Kidney capillary endothelial cell (primary cell): Measurements from ENCODE around the gene GCLM.

Experiments
- DNase-seq: peaks from one replicate; pipeline ENCODE4 v3.0.0-alpha.2; 2018; ENCODE audit warnings: low spot score

Gene GCLM

DNA sequence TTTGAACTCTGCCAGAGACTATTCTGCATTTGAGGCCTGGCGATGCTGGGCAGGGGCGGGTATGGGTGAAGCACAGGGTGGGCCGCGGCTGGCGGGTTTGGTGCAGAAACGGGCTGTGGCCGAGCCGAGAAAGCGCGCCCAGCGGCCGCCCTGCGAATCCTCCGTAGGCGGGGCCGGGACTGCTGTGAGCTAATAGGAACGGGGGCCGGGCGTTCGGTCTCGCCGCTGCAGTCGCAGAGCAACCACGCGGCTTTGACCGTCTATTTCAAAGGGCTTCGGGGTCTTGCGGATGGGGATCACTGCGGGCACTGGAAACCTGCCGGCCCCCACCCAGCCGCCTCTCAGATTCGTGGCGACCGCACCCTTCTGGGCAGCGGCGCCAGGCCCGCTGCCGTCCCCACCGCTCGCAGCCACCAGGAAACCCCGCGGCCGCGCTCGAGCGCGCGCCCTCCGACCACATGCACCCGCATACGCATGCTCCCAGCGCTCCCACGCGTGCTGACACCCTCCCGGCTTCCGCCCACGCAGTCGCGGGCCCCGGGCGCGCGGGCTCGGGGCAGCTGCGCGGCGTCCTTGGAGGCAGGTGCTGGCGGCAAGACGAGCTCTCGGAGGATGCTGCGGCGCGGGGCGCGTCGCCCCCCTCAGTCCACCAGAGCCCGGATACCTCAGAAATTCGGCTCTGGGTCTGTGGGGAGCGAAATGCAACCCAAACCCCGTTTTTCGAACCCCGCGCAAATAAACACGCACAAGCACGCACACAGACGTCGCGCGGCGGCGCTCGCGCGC, 62.8 kb downstream of the GCLM start:
- DNase-seq, result peak; percentile 69

DNA sequence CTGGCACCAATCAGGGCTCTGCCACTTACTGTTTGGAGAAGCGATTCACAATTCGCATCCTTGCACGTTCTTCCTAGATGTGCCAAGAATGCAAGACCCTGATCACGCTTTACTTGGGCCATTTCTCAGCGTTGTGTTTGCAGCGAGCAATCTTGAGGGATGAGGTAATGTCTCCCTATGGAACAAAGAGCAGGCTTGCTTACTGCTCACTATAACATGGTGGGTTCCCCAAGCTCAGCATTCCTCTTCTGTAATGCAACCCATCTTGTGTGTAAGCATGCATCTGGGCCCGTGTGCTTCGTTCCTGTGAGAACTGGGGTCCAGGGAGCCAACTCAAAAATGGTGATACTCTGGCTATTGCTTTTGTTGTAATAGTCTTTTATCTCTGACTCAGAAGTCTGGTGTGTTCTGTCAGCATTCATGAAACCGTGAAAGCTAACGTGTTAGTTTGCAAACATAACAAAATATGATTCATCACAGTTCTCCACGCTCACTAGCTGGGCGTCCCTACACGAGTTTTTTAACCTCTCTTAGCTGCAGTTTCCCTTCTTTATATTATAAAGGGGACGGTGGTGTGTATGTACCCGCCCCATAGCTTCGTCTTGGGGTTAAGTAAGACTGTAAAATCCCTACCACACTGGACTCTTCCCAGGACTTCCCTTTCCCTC, 63.6 kb downstream of the GCLM start:
- DNase-seq, result peak; percentile 77

DNA sequence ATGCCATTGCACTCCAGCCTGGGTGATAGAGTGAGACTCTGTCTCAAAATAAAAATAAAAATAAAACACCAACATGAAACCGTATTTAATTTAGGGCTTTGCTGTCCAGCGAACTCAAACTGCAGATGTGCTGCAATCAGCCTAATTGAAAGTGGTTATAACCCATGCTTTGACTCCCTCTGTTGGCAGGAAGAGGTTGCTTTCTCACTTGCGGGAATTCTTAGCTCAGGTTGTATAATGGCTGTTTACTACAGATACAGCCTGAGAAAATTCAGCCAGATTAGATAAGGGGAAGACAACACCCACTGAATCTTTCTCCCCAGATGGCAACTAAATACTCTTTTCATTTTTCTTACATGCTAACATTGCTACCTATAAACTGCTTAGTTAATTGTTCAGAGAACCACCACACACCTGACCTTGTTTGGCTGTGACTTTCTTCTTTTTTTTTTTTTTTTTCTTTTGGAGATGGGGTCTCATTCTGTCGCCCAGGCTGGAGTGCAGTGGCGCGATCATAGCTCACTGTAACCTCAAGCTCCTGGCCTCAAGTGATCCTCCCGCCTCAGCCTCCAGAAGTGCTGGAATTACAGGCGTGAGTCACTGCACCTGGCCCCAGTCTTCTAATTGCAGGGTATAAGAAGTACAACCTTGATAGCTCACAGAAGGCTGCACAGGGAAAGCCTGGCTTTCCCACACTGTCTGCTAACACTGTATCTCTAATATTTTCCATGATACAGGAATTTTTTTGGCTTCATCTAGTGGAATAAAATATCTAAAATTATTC, 64.8 kb downstream of the GCLM start:
- DNase-seq, result peak; percentile 79

DNA sequence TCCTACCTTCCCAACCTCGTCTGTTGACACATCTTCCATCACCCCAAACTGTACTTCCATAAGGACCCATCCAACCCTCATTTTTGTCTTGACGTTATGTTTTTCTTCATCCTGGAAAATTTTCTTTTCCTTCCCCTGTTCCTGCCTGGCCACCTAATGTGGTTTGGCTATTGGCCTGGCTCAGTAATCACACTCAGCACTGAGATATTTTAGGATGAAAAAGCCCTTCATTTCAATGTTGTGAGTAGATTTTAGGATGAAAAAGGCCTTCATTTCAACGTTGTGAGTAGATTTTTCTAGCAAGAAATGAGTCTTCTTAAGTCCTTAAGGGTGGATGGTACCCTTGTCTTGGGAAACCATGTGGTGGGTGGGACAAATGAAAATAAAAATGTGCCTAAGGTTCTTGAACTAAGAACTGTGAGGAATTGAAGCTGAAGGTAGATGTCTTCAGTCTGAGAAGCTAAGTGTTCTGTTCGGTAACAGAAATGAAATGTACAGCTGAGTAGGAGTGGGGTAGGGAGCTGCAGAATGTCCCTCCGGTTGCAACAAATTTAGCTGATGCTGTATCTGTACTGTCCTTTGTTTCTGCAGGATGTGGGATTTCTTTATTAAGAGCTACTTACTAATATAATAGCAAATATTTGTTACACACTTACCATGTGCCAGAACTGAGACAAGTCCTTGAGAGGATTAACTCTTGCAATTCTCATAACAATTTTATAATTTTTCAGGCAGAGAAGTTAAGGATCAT, 66.3 kb downstream of the GCLM start:
- no peak for DNase-seq

DNA sequence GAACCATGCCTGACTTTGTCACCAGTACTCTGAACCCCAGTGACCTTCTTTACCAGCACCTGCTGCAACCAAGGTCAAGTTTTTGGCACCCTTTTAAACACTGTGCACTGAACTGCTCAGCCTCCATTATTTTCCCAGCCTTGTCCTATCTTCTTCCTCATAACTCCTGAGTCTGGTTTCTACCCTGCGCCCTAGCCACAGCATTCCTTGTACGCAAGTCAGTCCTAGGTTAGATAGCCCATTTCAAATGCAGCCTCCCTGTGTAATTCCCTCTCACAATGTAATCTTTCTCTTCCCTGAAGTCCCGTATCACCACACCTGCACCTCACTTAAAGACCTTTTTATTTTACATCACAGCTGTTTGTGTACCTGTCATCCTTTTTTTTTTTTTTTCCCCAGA, 67.5 kb downstream of the GCLM start:
- no peak for DNase-seq

DNA sequence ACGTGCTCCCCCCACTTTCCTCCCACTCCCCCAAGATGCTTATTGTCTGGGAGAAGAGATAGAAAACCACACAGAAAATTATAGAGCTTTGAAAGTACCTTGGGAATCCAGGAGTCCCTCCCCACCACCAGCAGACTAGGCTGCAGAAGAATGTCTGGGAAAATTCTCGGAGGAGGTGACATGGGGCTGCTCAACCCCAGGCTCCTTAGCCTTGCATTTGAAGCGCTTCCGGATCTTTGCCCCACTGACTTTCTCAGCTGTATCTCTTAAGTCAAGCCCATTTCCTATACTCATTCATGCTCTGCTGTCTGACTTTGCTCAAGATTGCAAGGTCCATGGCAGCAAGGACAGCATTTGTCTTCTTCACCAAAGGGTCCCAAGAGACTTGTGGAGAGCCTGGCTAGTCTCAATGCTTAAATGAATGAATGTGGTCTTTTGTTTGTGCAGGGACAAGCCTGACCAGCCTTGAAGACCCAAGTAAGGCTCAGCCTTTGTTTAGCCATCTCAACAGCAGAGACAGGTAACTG, 68.2 kb downstream of the GCLM start:
- no peak for DNase-seq

DNA sequence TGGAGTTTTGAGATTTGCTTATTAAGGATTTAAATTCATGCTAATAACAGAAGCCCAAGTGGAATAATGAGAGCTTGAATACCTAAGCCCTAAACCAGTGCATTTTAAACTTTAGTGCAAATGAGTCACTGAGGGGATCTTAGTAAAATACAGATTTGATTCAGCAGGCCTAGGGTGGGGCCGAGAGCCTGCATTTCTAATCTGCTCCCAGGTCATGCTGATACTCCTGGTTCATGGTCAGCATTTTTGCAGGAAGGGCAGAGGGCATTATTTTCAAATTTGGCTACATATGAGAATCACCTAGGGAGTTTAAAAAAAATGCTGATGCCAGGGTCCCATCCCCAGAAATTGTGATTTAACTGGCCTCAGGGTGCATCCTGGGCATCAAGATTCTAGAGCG, 69.5 kb downstream of the GCLM start:
- no peak for DNase-seq

DNA sequence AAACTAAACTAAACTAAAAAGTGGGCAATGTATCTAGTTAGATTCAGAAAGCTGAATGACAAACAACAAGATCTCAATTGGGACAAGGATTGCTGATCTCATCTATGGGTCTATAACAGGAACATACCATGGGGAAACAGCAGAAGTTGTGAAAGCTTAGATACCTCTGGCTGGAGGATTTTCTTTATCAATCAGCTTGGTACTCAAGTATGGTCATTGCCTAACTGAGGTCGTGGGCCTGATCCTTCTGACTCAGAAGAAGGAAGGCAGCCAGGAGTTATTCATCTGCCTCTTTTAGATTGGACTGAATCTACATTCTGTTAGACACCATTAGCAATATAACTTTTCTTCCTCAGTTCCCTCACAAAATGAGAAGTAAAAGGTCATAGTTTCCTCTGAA, 69.9 kb downstream of the GCLM start:
- DNase-seq, result no peak

DNA sequence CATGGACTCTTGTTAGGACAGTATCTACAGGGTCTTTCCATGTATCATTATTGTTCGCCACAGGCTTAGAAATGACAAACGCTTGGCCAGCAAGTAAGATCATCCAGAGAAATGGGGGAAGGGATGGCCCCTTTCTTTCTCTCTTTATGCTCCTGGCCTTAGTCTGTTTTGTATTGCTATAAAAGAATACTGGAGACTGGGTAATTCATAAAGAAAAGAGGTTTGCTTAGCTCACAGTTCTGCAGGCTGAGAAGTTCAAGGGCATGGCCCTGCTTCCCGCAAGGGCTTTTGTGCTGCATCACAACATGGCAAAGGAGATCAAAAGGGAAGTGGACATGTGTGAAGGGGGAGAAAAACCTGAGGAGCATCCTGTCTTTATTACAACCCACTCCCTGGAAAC, 71.3 kb downstream of the GCLM start:
- DNase-seq, result no peak
